H1 (cell line): ENCODE measurements around the gene MAK.

ENCODE experiments used
- POLR2A ChIP-seq, 2 experiments: IDR thresholded peaks; 1 replicate in 1 of 2; 2 replicates in 1 of 2; pipeline ENCODE4 v1.6.1; 2011; ENCODE audit warnings: low read depth in 2 of 2, low read length in 2 of 2, mild to moderate bottlenecking in 2 of 2; ENCODE audit errors: control extremely low read depth in 1 of 2
- TCF12 ChIP-seq: IDR thresholded peaks from 2 replicates; pipeline ENCODE4 v1.6.1; 2011; ENCODE audit warnings: low read depth, mild to moderate bottlenecking, low read length

- TF ChIP-seq POLR2A (IDR thresholded peaks at IDR 0.05; ENCODE audit: control extremely low read depth in 1 of 2, low read depth in 2 of 2, low read length in 2 of 2) (no peak), TCF12 (no peak)
Observed at GRCh38 chr6:10831609-10832008, 6.7 kb downstream of the MAK start.
